WTC11 (cell line): ENCODE measurements around the gene CYP2U1. TPM values are rescaled to one million over a fixed set of nuclear protein-coding genes. Genes with fewer than 3 reads are reported as not detected.

Experiments used
- ATAC-seq: fragments of 200-7000 bp; cut with Tn5 transposase; 2 replicates; pipeline ENCODE4 v1.10.0; 2021; ENCODE audit warnings: mild to moderate bottlenecking, moderate library complexity
- CTCF ChIA-PET: fragments of 300-600 bp; sonication (Branson Sonifier 250); formaldehyde crosslinking; loops from one replicate; lab custom pipeline; 2021; ENCODE audit warnings: antibody characterized with exemption; lab: Charles Lee
- POLR2A ChIA-PET: fragments of 350-600 bp; sonication (Branson Sonifier 250); formaldehyde crosslinking; loops from one replicate; lab custom pipeline; 2021; ENCODE audit warnings: antibody characterized with exemption; lab: Charles Lee
- DNase-seq: peaks from one replicate; pipeline ENCODE4 v3.0.0; 2021; ENCODE audit warnings: low spot score
- H3K27ac Mint-ChIP-seq: 2 replicates; pipeline ENCODE4 v1.8.0; 2021; ENCODE audit warnings: mixed read lengths
- H3K27me3 Mint-ChIP-seq: 2 replicates; pipeline ENCODE4 v1.8.0; 2021; ENCODE audit warnings: low read depth, mild to moderate bottlenecking, moderate library complexity, mixed read lengths
- H3K36me3 Mint-ChIP-seq: 2 replicates; pipeline ENCODE4 v1.8.0; 2021; ENCODE audit warnings: mixed read lengths
- H3K4me1 Mint-ChIP-seq: 2 replicates; pipeline ENCODE4 v1.8.0; 2022; ENCODE audit warnings: mixed read lengths
- H3K4me3 Mint-ChIP-seq: 2 replicates; pipeline ENCODE4 v1.8.0; 2021; ENCODE audit warnings: mild to moderate bottlenecking, moderate library complexity, mixed read lengths
- H3K9me3 Mint-ChIP-seq: 2 replicates; pipeline ENCODE4 v1.8.0; 2021; ENCODE audit warnings: mixed read lengths
- ARID4B ChIP-seq: sonication (generic); formaldehyde crosslinking; IDR thresholded peaks from 2 replicates; pipeline ENCODE4 v1.8.0; 2023; ENCODE audit warnings: missing genetic modification reagents, mild to moderate bottlenecking, borderline replicate concordance
- ATF2 ChIP-seq: sonication (generic); formaldehyde crosslinking; IDR thresholded peaks from 2 replicates; pipeline ENCODE4 v1.8.1; 2022; ENCODE audit warnings: low read depth, missing genetic modification reagents, borderline replicate concordance
- ATF6 ChIP-seq: sonication (generic); formaldehyde crosslinking; IDR thresholded peaks from 2 replicates; pipeline ENCODE4 v1.8.1; 2023; ENCODE audit warnings: mild to moderate bottlenecking, missing genetic modification reagents
- E2F5 ChIP-seq: sonication (generic); formaldehyde crosslinking; IDR thresholded peaks from 2 replicates; pipeline ENCODE4 v1.8.1; 2022; ENCODE audit warnings: mild to moderate bottlenecking, moderate library complexity, missing genetic modification reagents
- ELF4 ChIP-seq: sonication (generic); formaldehyde crosslinking; IDR thresholded peaks from 2 replicates; pipeline ENCODE4 v1.8.1; 2022; ENCODE audit warnings: low read depth, mild to moderate bottlenecking, moderate library complexity, missing genetic modification reagents
- ESRRA ChIP-seq: sonication (generic); formaldehyde crosslinking; IDR thresholded peaks from 2 replicates; pipeline ENCODE4 v1.8.1; 2022; ENCODE audit warnings: mild to moderate bottlenecking, missing genetic modification reagents, borderline replicate concordance
- FOXJ3 ChIP-seq: sonication (generic); formaldehyde crosslinking; IDR thresholded peaks from 2 replicates; pipeline ENCODE4 v1.9.0; 2021; ENCODE audit warnings: missing genetic modification reagents, mild to moderate bottlenecking, borderline replicate concordance
- HMGXB4 ChIP-seq: sonication (generic); formaldehyde crosslinking; IDR thresholded peaks from 2 replicates; pipeline ENCODE4 v1.8.1; 2023; ENCODE audit warnings: mild to moderate bottlenecking, moderate library complexity, missing genetic modification reagents
- IRF2 ChIP-seq: sonication (generic); formaldehyde crosslinking; IDR thresholded peaks from 2 replicates; pipeline ENCODE4 v1.8.0; 2022; ENCODE audit warnings: low read depth, missing genetic modification reagents, borderline replicate concordance
- JUN ChIP-seq: sonication (generic); formaldehyde crosslinking; IDR thresholded peaks from 2 replicates; pipeline ENCODE4 v1.8.0; 2023; ENCODE audit warnings: mild to moderate bottlenecking, missing genetic modification reagents
- MAX ChIP-seq: sonication (generic); formaldehyde crosslinking; IDR thresholded peaks from 2 replicates; pipeline ENCODE4 v1.8.0; 2022; ENCODE audit warnings: mild to moderate bottlenecking, missing genetic modification reagents
- MXD4 ChIP-seq: fragments of 250-450 bp; sonication (Bioruptor Pico); IDR thresholded peaks from 2 replicates; pipeline ENCODE4 v1.8.0; 2021; ENCODE audit warnings: mild to moderate bottlenecking, moderate library complexity, borderline replicate concordance
- MYBL2 ChIP-seq: sonication (generic); formaldehyde crosslinking; IDR thresholded peaks from 2 replicates; pipeline ENCODE4 v1.8.1; 2023; ENCODE audit warnings: mild to moderate bottlenecking, moderate library complexity, missing genetic modification reagents
- NR1H2 ChIP-seq: sonication (generic); formaldehyde crosslinking; IDR thresholded peaks from 2 replicates; pipeline ENCODE4 v1.9.0; 2021; ENCODE audit warnings: mild to moderate bottlenecking, moderate library complexity, missing genetic modification reagents
- OVOL2 ChIP-seq: fragments of 250-450 bp; sonication (Bioruptor Pico); IDR thresholded peaks from 2 replicates; pipeline ENCODE4 v1.9.0; 2021; ENCODE audit warnings: mild to moderate bottlenecking, borderline replicate concordance
- RORB ChIP-seq: fragments of 250-450 bp; sonication (Bioruptor Pico); IDR thresholded peaks from 2 replicates; pipeline ENCODE4 v1.9.0; 2021; ENCODE audit warnings: mild to moderate bottlenecking
- SMAD4 ChIP-seq: sonication (generic); formaldehyde crosslinking; IDR thresholded peaks from 2 replicates; pipeline ENCODE4 v1.8.0; 2022; ENCODE audit warnings: mild to moderate bottlenecking, missing genetic modification reagents
- SOX15 ChIP-seq: fragments of 250-450 bp; sonication (Bioruptor Pico); IDR thresholded peaks from 2 replicates; pipeline ENCODE4 v1.9.0; 2021; ENCODE audit warnings: mild to moderate bottlenecking
- SP1 ChIP-seq: sonication (generic); formaldehyde crosslinking; conservative IDR thresholded peaks from 2 replicates; pipeline ENCODE4 v1.8.1; 2022; ENCODE audit warnings: missing genetic modification reagents
- TCF7 ChIP-seq: sonication (generic); formaldehyde crosslinking; IDR thresholded peaks from 2 replicates; pipeline ENCODE4 v1.8.0; 2022; ENCODE audit warnings: mild to moderate bottlenecking, low read depth, missing genetic modification reagents, moderate library complexity
- TEAD1 ChIP-seq: sonication (generic); formaldehyde crosslinking; IDR thresholded peaks from 2 replicates; pipeline ENCODE4 v1.8.0; 2022; ENCODE audit warnings: mild to moderate bottlenecking, missing genetic modification reagents
- ZNF138 ChIP-seq: sonication (generic); formaldehyde crosslinking; conservative IDR thresholded peaks from 2 replicates; pipeline ENCODE4 v1.8.1; 2022; ENCODE audit warnings: mild to moderate bottlenecking, moderate library complexity, missing genetic modification reagents
- ZNF423 ChIP-seq: fragments of 250-450 bp; sonication (Bioruptor Pico); IDR thresholded peaks from 2 replicates; pipeline ENCODE4 v2.1.2; 2022; ENCODE audit warnings: mild to moderate bottlenecking, moderate library complexity
- ZNF671 ChIP-seq: fragments of 250-450 bp; sonication (Bioruptor Pico); IDR thresholded peaks from 2 replicates; pipeline ENCODE4 v1.8.0; 2021; ENCODE audit warnings: mild to moderate bottlenecking
- total RNA-seq: library from RNA; stranded (reverse); gene quantifications from 3 replicates; pipeline ENCODE4 v1.2.3, GENCODE V29; 2021

Gene CYP2U1
- total RNA-seq, 1 experiment from 2014 or later = 2.9 TPM

GRCh38 chr4:107935246-107935645 lies 3.9 kb downstream of the CYP2U1 start:
- Mint-ChIP-seq H3K4me1 (peaks cover 17% of the 10 kb centered on the region), H3K9me3 (no peaks in the 10 kb centered on the region), H3K27ac (no peak overlapping the region), H3K36me3 (0 out of 2 replicates have a peak, but pooled peaks cover 3% of the 10 kb centered on the region), H3K27me3 (peaks cover 31% of the 10 kb centered on the region), H3K4me3 (no peak overlapping the region)
- POLR2A ChIA-PET = no interaction called here
- no peak for ATAC-seq
- DNase-seq = no peak
- CTCF ChIA-PET = no interaction called here
- no peak for TF ChIP-seq ZNF138
- no peak for TF ChIP-seq MAX
- no peak for TF ChIP-seq ESRRA (CRISPR knock-in tag)
- TF ChIP-seq TEAD1 (CRISPR knock-in tag) = no peak
- no peak for TF ChIP-seq E2F5 (CRISPR knock-in tag)
- no peak for TF ChIP-seq SP1 (CRISPR knock-in tag)
- TF ChIP-seq IRF2 = no peak
- no peak for TF ChIP-seq ATF6 (CRISPR knock-in tag)
- TF ChIP-seq ZNF423 (CRISPR knock-in tag) = no peak
- TF ChIP-seq NR1H2 (CRISPR knock-in tag) = no peak
- no peak for TF ChIP-seq OVOL2 (CRISPR knock-in tag)
- TF ChIP-seq JUN (CRISPR knock-in tag) = no peak
- TF ChIP-seq RORB (CRISPR knock-in tag) = no peak

GRCh38 chr4:107937040-107937439 lies 5.7 kb downstream of the CYP2U1 start:
- ATAC-seq = no peak
- Mint-ChIP-seq H3K4me1 (peaks cover 11% of the 10 kb centered on the region), H3K9me3 (no peaks in the 10 kb centered on the region), H3K36me3 (0 out of 2 replicates have a peak, but pooled peaks cover 3% of the 10 kb centered on the region), H3K4me3 (no peak overlapping the region), H3K27ac (no peak overlapping the region), H3K27me3 (peaks cover 18% of the 10 kb centered on the region)
- ChIA-PET CTCF (no interaction called here), POLR2A (no interaction called here)
- DNase-seq = no peak
- TF ChIP-seq TCF7 (CRISPR knock-in tag) (no peak), SOX15 (CRISPR knock-in tag) (no peak), SP1 (CRISPR knock-in tag) (no peak), SMAD4 (CRISPR knock-in tag) (no peak), FOXJ3 (CRISPR knock-in tag) (no peak), ZNF671 (CRISPR knock-in tag) (no peak), ELF4 (no peak)

GRCh38 chr4:107939307-107939706 lies 8.0 kb downstream of the CYP2U1 start:
- Mint-ChIP-seq H3K4me3 (no peak overlapping the region), H3K27ac (no peak overlapping the region)
- POLR2A ChIA-PET = no interaction called here
- TF ChIP-seq MYBL2 (CRISPR knock-in tag) (no peak), ATF2 (CRISPR knock-in tag) (no peak), ARID4B (CRISPR knock-in tag) (no peak), HMGXB4 (CRISPR knock-in tag) (no peak), MXD4 (CRISPR knock-in tag) (no peak)

More at GRCh38 chr4:107939307-107939706, 8.0 kb downstream of the CYP2U1 start:
- Mint-ChIP-seq H3K4me1 (no peaks in the 10 kb centered on the region), H3K36me3 (0 out of 2 replicates have a peak, but pooled peaks cover 3% of the 10 kb centered on the region), H3K9me3 (no peaks in the 10 kb centered on the region), H3K27me3 (no peaks in the 10 kb centered on the region)
- no peak for ATAC-seq
- CTCF ChIA-PET = no interaction called here
- no peak for DNase-seq
